Prostate gland (tissue), 2 donors: ENCODE data around the gene ZBTB21. TPM values are rescaled to one million over a fixed set of nuclear protein-coding genes. Genes with fewer than 3 reads are reported as not detected.
"Not testable (repeated sequence)": the region's sequence is repeated elsewhere in the genome, so short reads cannot be mapped to it uniquely, and the experiment has no call there.

ENCODE experiments used
- DNase-seq: peaks from one replicate; pipeline ENCODE4 v3.0.0-alpha.2; 2019; ENCODE audit warnings: low spot score
- H3K27ac ChIP-seq, 2 donors: fragments of 200-600 bp; sonication (generic); 2 replicates each; pipeline ENCODE4 v1.5.1; 2017 to 2019
- H3K27me3 ChIP-seq: fragments of 200-600 bp; sonication (generic); replicated peaks from 2 replicates; pipeline ENCODE4 v1.5.1; 2019; ENCODE audit not compliant: insufficient read depth
- H3K36me3 ChIP-seq, 2 donors: fragments of 200-600 bp; sonication (generic); 1 replicate in 1 of 2; 2 replicates in 1 of 2; pipeline versions ENCODE4 v1.5.1 to v1.8.1; 2017 to 2019
- H3K4me1 ChIP-seq: fragments of 200-600 bp; sonication (generic); replicated peaks from 2 replicates; pipeline ENCODE4 v1.5.1; 2019
- H3K4me3 ChIP-seq, 2 donors: fragments of 200-600 bp; sonication (generic); 2 replicates each; pipeline ENCODE4 v1.5.1; 2017 to 2019
- H3K9me3 ChIP-seq: fragments of 200-600 bp; sonication (generic); 2 replicates; pipeline ENCODE4 v1.5.1; 2017
- CTCF ChIP-seq, 4 experiments: fragments of 200-600 bp in 2 of 4; fragments of 450-650 bp in 2 of 4; sonication (generic) in 2 of 4; IDR thresholded peaks; 1 replicate in 3 of 4; 2 replicates in 1 of 4; pipeline ENCODE4 v1.5.1; 2016 to 2019; ENCODE audit warnings: antibody characterized with exemption in 4 of 4, mild to moderate bottlenecking in 2 of 4, moderate library complexity in 2 of 4
- POLR2A ChIP-seq: fragments of 450-650 bp; IDR thresholded peaks from one replicate; pipeline ENCODE4 v1.6.1; 2016; ENCODE audit warnings: antibody characterized with exemption, mild to moderate bottlenecking
- POLR2AphosphoS5 ChIP-seq: sonication (generic); formaldehyde crosslinking; IDR thresholded peaks from one replicate; pipeline ENCODE4 v1.6.1; 2017; ENCODE audit warnings: antibody characterized with exemption
- WGBS: methylation state at CpG from one replicate; pipeline ENCODE4 v1.1.5; 2018; 5-methylcytosine and 5-hydroxymethylcytosine counted together
- intact Hi-C: fragments of 100-400 bp; cut with DNase I; formaldehyde crosslinking; loops from one replicate; pipeline ENCODE4 v1.14.2; 2022
- total RNA-seq, 2 donors: library from RNA; depleted of rRNA; stranded (reverse); fragments of >200 nt; gene quantifications; one replicate each; pipeline ENCODE4 v1.1.0, GENCODE V29; 2016

ZBTB21 gene
- total RNA-seq, 2 donors from 2014 or later: 12.3 to 13.6 TPM

DNA sequence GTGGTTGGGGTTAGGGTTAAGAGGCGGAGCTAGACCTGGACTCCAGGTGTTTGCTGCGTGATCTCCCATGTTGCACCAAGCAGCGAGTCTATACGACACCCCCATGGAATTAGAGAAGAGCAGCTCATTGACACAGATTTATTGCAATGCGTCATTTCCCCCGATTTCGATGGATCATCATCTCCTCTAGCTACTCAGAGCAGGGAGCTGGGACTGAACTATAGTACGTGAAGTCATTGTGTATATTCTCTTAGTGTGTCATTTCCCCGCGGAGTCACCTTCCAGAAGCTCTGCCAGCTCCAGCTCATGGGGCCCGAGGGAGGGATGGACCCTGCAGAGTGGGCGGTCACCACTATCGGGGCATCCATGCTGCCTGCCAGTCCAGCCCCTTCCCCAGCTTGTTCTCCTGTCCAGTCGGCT lies 48.9 kb downstream of the ZBTB21 start:
- intact Hi-C loops: no loop called here
- no peaks in the 10 kb centered on the region for H3K27me3 ChIP-seq
- H3K9me3 ChIP-seq: no peaks in the 10 kb centered on the region
- H3K36me3 ChIP-seq: no peaks in the 10 kb centered on the region
- peaks cover 29% of the 10 kb centered on the region for H3K4me1 ChIP-seq
- no peak for DNase-seq
- no peak for TF ChIP-seq POLR2AphosphoS5
- no peak for TF ChIP-seq CTCF (IDR thresholded peaks at IDR 0.05)
- TF ChIP-seq POLR2A: no peak
- no peak overlapping the region for H3K4me3 ChIP-seq
- 83% methylated on average over 14 of the region's 14 CpGs for WGBS
- H3K27ac ChIP-seq: no peak overlapping the region

GRCh38 chr21:41960386-41960785 lies 49.8 kb downstream of the ZBTB21 start:
- H3K4me3 ChIP-seq: no peak overlapping the region
- TF ChIP-seq CTCF (IDR thresholded peaks at IDR 0.05) (no peak), POLR2AphosphoS5 (no peak), POLR2A (no peak)
- 94% methylated on average over 8 of the region's 8 CpGs for WGBS
- H3K27ac ChIP-seq: no peak overlapping the region
- no peaks in the 10 kb centered on the region for H3K9me3 ChIP-seq
- H3K4me1 ChIP-seq: peaks cover 22% of the 10 kb centered on the region
- H3K27me3 ChIP-seq: no peaks in the 10 kb centered on the region
- no peak for DNase-seq
- intact Hi-C loops: no loop called here
- no peaks in the 10 kb centered on the region for H3K36me3 ChIP-seq

GRCh38 chr21:41959697-41960096 lies 50.5 kb downstream of the ZBTB21 start:
- H3K4me3 ChIP-seq, H3K36me3 ChIP-seq, H3K27ac ChIP-seq, H3K27me3 ChIP-seq, DNase-seq, H3K9me3 ChIP-seq: not testable (repeated sequence)
- 98% methylated on average over 11 of the region's 11 CpGs for WGBS
- H3K4me1 ChIP-seq: peaks cover 19% of the 10 kb centered on the region
- intact Hi-C loops: loop anchor here (5.0 kb wide), 2 partner anchors 82 to 142 kb away; partner anchors contain the start of gene PRDM15

DNA sequence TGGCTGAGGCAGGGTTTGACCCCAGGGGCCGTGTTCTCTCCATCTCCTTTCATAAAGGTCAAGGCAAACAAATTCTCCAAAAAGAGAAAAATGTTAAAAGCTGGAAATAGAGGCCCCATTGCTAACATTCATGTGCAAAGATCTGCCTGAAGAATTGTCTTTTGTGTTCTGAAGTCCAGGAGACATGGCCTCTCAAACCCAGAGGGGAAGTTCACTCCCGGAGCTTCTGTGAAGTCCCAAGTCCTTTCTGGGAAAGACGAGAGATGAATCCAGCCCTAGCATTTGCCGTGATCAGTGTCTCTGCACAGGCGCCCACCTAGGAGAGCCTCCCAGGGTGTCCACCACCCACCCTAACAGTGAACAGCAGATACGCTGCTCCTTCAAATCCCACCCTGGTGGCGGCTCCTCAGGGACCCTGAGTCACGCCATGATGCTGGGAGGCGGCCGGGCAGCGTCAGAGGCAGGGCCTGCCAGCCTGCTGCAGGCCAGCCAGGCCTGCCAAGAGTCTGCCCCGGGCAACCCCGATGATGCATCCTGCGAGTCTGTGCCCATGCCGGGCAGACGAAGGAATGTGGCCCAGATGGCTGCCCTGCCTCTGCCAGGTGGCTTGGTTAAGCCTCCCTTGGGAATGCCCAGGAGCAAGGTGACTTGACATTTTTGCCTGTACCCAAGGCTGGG lies 51.1 kb downstream of the ZBTB21 start:
- H3K9me3 ChIP-seq: no peaks in the 10 kb centered on the region
- DNase-seq: no peak
- no peak overlapping the region for H3K27ac ChIP-seq
- peaks cover 19% of the 10 kb centered on the region for H3K4me1 ChIP-seq
- H3K36me3 ChIP-seq: no peaks in the 10 kb centered on the region
- TF ChIP-seq CTCF (IDR thresholded peaks at IDR 0.05) (no peak), POLR2AphosphoS5 (no peak), POLR2A (no peak)
- no peaks in the 10 kb centered on the region for H3K27me3 ChIP-seq
- 85% methylated on average over 13 of the region's 16 CpGs for WGBS
- H3K4me3 ChIP-seq: no peak overlapping the region
- intact Hi-C loops: loop anchor here (5.0 kb wide), 2 partner anchors 82 to 142 kb away; partner anchors contain the start of gene PRDM15

DNA sequence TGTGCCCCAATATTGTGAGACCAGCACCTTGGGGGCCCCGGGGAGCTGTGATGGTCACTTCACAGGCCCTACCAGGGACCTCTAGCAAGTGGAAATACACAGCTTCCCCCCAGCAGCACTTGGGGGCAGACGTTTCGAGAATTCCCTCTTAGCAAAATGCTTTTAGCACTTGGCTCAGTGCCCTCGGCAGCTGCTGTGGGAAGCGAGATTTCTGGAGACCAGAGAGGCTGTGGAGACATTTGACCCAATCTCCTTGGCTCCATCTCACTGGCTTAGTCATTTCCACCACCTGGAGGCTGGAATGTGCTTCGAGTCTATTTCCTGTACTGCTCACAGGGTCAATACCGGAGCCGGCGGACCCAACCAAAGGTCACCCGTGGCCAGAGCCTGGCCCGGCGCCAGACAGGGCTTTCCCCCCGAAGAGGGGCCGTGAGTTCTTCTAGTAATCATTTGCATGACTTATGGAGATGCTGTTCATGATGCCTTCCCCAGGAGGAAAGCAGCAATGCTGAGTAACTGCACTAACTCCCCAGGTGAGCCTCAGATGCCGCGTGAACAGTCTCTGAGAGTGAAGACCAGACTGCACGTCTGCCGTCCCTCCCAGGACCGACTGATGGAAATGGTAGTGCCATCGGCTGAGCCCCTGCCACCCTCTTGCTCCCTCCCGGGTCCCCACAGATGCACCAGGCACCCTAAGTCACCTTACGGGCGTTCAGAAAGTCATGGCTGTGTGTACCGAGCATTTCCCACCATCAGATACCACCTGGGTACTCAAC lies 52.0 kb downstream of the ZBTB21 start:
- Histone ChIP-seq H3K27ac (peak overlapping the region; percentile 43 to 51), H3K4me3 (no peak overlapping the region), H3K9me3 (no peaks in the 10 kb centered on the region), H3K27me3 (no peaks in the 10 kb centered on the region), H3K4me1 (peaks cover 19% of the 10 kb centered on the region), H3K36me3 (no peaks in the 10 kb centered on the region)
- 56% methylated on average over 24 of the region's 24 CpGs for whole genome bisulfite sequencing
- intact Hi-C loops: loop anchor here (5.0 kb wide), 2 partner anchors 81 to 141 kb away; partner anchors contain the start of gene PRDM15
- TF ChIP-seq POLR2A (no peak), POLR2AphosphoS5 (peak; percentile 20), CTCF (IDR thresholded peaks at IDR 0.05) (peak in 2 of 4 experiments; percentile 27 to 43)
- DNase-seq: no peak
